CD14-positive monocyte (primary cell): ENCODE data around the gene USP27X. TPM values are rescaled to one million over a fixed set of nuclear protein-coding genes. Genes with fewer than 3 reads are reported as not detected.
A peak's percentile ranks its signal among the peaks of the same experiment; 100 is the strongest.

Source experiments
- DNase-seq, 3 donors: peaks; one replicate each; pipeline ENCODE4 v3.0.0-alpha.2; 2011 to 2022
- H2AFZ ChIP-seq: 2 replicates; pipeline ENCODE4 v1.6.0; 2012; ENCODE audit warnings: mild to moderate bottlenecking, low read depth, low read length, inconsistent platforms; ENCODE audit not compliant: insufficient read depth, poor library complexity, severe bottlenecking
- H3K27ac ChIP-seq, 2 donors: 1 replicate in 1 of 2; 2 replicates in 1 of 2; pipeline ENCODE4 v1.5.1; 2012 to 2013; ENCODE audit warnings: low read length in 2 of 2, control low read depth in 1 of 2, inconsistent platforms in 1 of 2, low read depth in 1 of 2, mild to moderate bottlenecking in 1 of 2
- H3K27me3 ChIP-seq, 2 donors: one replicate each; pipeline versions ENCODE4 v1.6.0 to v1.6.1; 2011 to 2013; ENCODE audit warnings: low read length in 2 of 2; ENCODE audit not compliant: control insufficient read depth in 2 of 2, insufficient read depth in 2 of 2
- H3K36me3 ChIP-seq, 2 donors: replicated peaks in 1 of 2; 1 replicate in 1 of 2; 2 replicates in 1 of 2; pipeline versions ENCODE4 v1.5.1 to v1.6.1; 2012 to 2013; ENCODE audit warnings: low read length in 2 of 2, control low read depth in 1 of 2, inconsistent platforms in 1 of 2, mild to moderate bottlenecking in 1 of 2; ENCODE audit not compliant: insufficient read depth in 2 of 2, control insufficient read depth in 1 of 2
- H3K4me1 ChIP-seq, 2 donors: 1 replicate in 1 of 2; 2 replicates in 1 of 2; pipeline versions ENCODE4 v1.5.1 to v1.6.1; 2012 to 2013; ENCODE audit warnings: low read length in 2 of 2, control low read depth in 1 of 2, inconsistent platforms in 1 of 2, mild to moderate bottlenecking in 1 of 2, moderate library complexity in 1 of 2; ENCODE audit not compliant: insufficient read depth in 2 of 2, control insufficient read depth in 1 of 2
- H3K4me2 ChIP-seq: replicated peaks from 2 replicates; pipeline ENCODE3; 2012; ENCODE audit warnings: low read length, moderate library complexity, mild to moderate bottlenecking; ENCODE audit not compliant: poor library complexity, severe bottlenecking; ENCODE audit errors: extremely low read depth
- H3K4me3 ChIP-seq, 3 experiments: fragments of 200-600 bp in 1 of 3; sonication (generic) in 1 of 3; replicated peaks in 1 of 3; 1 replicate in 2 of 3; 2 replicates in 1 of 3; pipeline ENCODE4 v1.5.1; 2011 to 2013; ENCODE audit warnings: low read length in 3 of 3, mild to moderate bottlenecking in 3 of 3, control low read depth in 2 of 3, low read depth in 2 of 3, inconsistent platforms in 1 of 3, moderate library complexity in 1 of 3
- H3K79me2 ChIP-seq: 2 replicates; pipeline ENCODE4 v1.6.0; 2012; ENCODE audit warnings: mild to moderate bottlenecking, control low read depth, inconsistent platforms, low read length, moderate library complexity; ENCODE audit not compliant: insufficient read depth
- H3K9ac ChIP-seq: 2 replicates; pipeline ENCODE4 v1.6.0; 2017; ENCODE audit warnings: low read length, mild to moderate bottlenecking; ENCODE audit not compliant: insufficient read depth, poor library complexity, severe bottlenecking
- H3K9me3 ChIP-seq, 2 donors: replicated peaks in 1 of 2; 1 replicate in 1 of 2; 2 replicates in 1 of 2; pipeline versions ENCODE4 v1.5.1 to v1.6.1; 2012 to 2013; ENCODE audit warnings: low read length in 2 of 2, control low read depth in 1 of 2; ENCODE audit not compliant: control insufficient read depth in 1 of 2, insufficient read depth in 1 of 2
- H4K20me1 ChIP-seq: 2 replicates; pipeline ENCODE4 v1.6.0; 2012; ENCODE audit warnings: mild to moderate bottlenecking, low read length, control low read depth, moderate library complexity; ENCODE audit not compliant: insufficient read depth
- H3K27ac Mint-ChIP-seq, 7 donors: one replicate each; pipeline ENCODE4 v1.8.0; 2020; ENCODE audit warnings: mild to moderate bottlenecking in 7 of 7, mixed read lengths in 7 of 7, moderate library complexity in 6 of 7, inconsistent platforms in 2 of 7
- H3K27me3 Mint-ChIP-seq, 3 donors: one replicate each; pipeline ENCODE4 v1.8.0; 2021 to 2022; ENCODE audit warnings: low read depth in 3 of 3, mild to moderate bottlenecking in 3 of 3, mixed read lengths in 3 of 3, moderate library complexity in 3 of 3, inconsistent platforms in 1 of 3
- H3K36me3 Mint-ChIP-seq, 2 donors: one replicate each; pipeline ENCODE4 v1.8.0; 2020; ENCODE audit warnings: mixed read lengths in 2 of 2, inconsistent platforms in 1 of 2, mild to moderate bottlenecking in 1 of 2
- H3K4me1 Mint-ChIP-seq: one replicate; pipeline ENCODE4 v1.8.0; 2020; ENCODE audit warnings: mild to moderate bottlenecking, mixed read lengths
- H3K4me3 Mint-ChIP-seq, 2 donors: one replicate each; pipeline ENCODE4 v1.8.0; 2020; ENCODE audit warnings: mild to moderate bottlenecking in 2 of 2, mixed read lengths in 2 of 2, moderate library complexity in 1 of 2
- H3K9me3 Mint-ChIP-seq, 7 donors: one replicate each; pipeline ENCODE4 v1.8.0; 2020 to 2022; ENCODE audit warnings: mixed read lengths in 7 of 7, mild to moderate bottlenecking in 6 of 7, moderate library complexity in 6 of 7, inconsistent platforms in 2 of 7
- CTCF ChIP-seq: fragments of 200-600 bp; IDR thresholded peaks from one replicate; pipeline ENCODE4 v1.8.0; 2022; ENCODE audit warnings: antibody characterized with exemption, mild to moderate bottlenecking
- WGBS: methylation state at CpG from one replicate; pipeline ENCODE4 v1.1.5; 2013; ENCODE audit warnings: missing lambda C conversion rate; ENCODE audit not compliant: insufficient coverage; 5-methylcytosine and 5-hydroxymethylcytosine counted together
- intact Hi-C, 2 donors: fragments of 100-400 bp; cut with micrococcal nuclease; formaldehyde crosslinking; loops; one replicate each; pipeline versions ENCODE4 v1.15.0 to v1.15.1; 2023
- polyA plus RNA-seq, 3 donors: library from polyadenylated mRNA; depleted of rRNA in 1 of 3; unstranded in 2 of 3; stranded (reverse) in 1 of 3; fragments of 300-500 nt in 2 of 3; fragments of >200 nt in 1 of 3; fragmentation: Illumina TruSeq in 2 of 3; gene quantifications; 1 replicate in 2 of 3; 2 replicates in 1 of 3; pipeline ENCODE4 v1.2.3, GENCODE V29; 2012 to 2021

USP27X gene
- polyA plus RNA-seq, 3 donors: 0.16 to 0.97 (median 0.23) TPM

GRCh38 chrX:49876750-49877149 lies 2.5 kb upstream of the USP27X start:
- peak overlapping the region; percentile 8 for H3K4me2 ChIP-seq
- peak overlapping the region in 2 of 7 donors; percentile 41 to 71 for H3K27ac Mint-ChIP-seq
- intact Hi-C loops: no loop called here
- no peak overlapping the region for H3K4me3 ChIP-seq
- peak; percentile 8 to 28 (median 20) for DNase-seq
- peak; percentile 46 for TF ChIP-seq CTCF
- no peak overlapping the region for H3K9ac ChIP-seq
- H3K27ac ChIP-seq: no peak overlapping the region
- peaks cover 0 to 3% (median 0%) of the 10 kb centered on the region in 7 donors for H3K9me3 Mint-ChIP-seq
- no peaks in the 10 kb centered on the region for H4K20me1 ChIP-seq
- no peak overlapping the region for H3K4me3 Mint-ChIP-seq
- no peaks in the 10 kb centered on the region for H3K79me2 ChIP-seq
- no peaks in the 10 kb centered on the region for H3K36me3 Mint-ChIP-seq
- peaks cover 0 to 2% (median 0%) of the 10 kb centered on the region in 3 donors for H3K27me3 Mint-ChIP-seq
- H2AFZ ChIP-seq: no peak overlapping the region
- H3K4me1 Mint-ChIP-seq: peaks cover 27% of the 10 kb centered on the region
- H3K9me3 ChIP-seq: no peaks in the 10 kb centered on the region
- WGBS: no CpG with 5 or more reads among the region's 3 CpGs
- H3K4me1 ChIP-seq: peaks cover 28 to 39% of the 10 kb centered on the region in 2 donors
- no peaks in the 10 kb centered on the region for H3K36me3 ChIP-seq
- no peaks in the 10 kb centered on the region for H3K27me3 ChIP-seq

GRCh38 chrX:49877397-49878101 lies 1.7 kb upstream of the USP27X start:
- H3K36me3 ChIP-seq: no peaks in the 10 kb centered on the region
- no peaks in the 10 kb centered on the region for H3K79me2 ChIP-seq
- Mint-ChIP-seq H3K27me3 (peaks cover 0 to 2% (median 0%) of the 10 kb centered on the region in 3 donors), H3K4me1 (peaks cover 29% of the 10 kb centered on the region), H3K36me3 (no peaks in the 10 kb centered on the region), H3K27ac (peak overlapping the region; percentile 30 to 86 (median 78)), H3K4me3 (peak overlapping the region; percentile 16 to 19), H3K9me3 (peaks cover 0 to 3% (median 0%) of the 10 kb centered on the region in 7 donors)
- no peaks in the 10 kb centered on the region for H4K20me1 ChIP-seq
- H3K9ac ChIP-seq: no peak overlapping the region
- peak overlapping the region; percentile 54 to 63 for H3K27ac ChIP-seq
- H3K4me3 ChIP-seq: peak overlapping the region in 1 of 3 experiments; percentile 22
- peak in 2 of 3 donors; percentile 11 to 34 for DNase-seq
- no peaks in the 10 kb centered on the region for H3K9me3 ChIP-seq
- WGBS: no CpG with 5 or more reads among the region's 5 CpGs
- no peak for TF ChIP-seq CTCF
- peaks cover 28 to 39% of the 10 kb centered on the region in 2 donors for H3K4me1 ChIP-seq
- no peaks in the 10 kb centered on the region for H3K27me3 ChIP-seq
- intact Hi-C loops: no loop called here
- peak overlapping the region; percentile 78 for H2AFZ ChIP-seq
- H3K4me2 ChIP-seq: peak overlapping the region; percentile 8
